GM10248 (cell line): ENCODE measurements around the gene FAR1.

Experiments used
- CTCF ChIA-PET: fragments of 300-600 bp; sonication (Branson Sonifier 250); formaldehyde crosslinking; extraction: SDS; loops from one replicate; lab custom pipeline; 2021; ENCODE audit warnings: antibody characterized with exemption; lab: Yijun Ruan, JAX
- POLR2A ChIA-PET: fragments of 350-650 bp; sonication (Branson Sonifier 250); formaldehyde crosslinking; extraction: SDS; loops from one replicate; lab custom pipeline; 2020; ENCODE audit warnings: antibody characterized with exemption; lab: Yijun Ruan, JAX
- DNase-seq: peaks from one replicate; pipeline ENCODE4 v3.0.0; 2012; ENCODE audit errors: extremely low spot score
- TF ChIP-seq, protein P1 (sequence below): IDR thresholded peaks from 2 replicates; pipeline ENCODE4 v1.5.1; 2012; ENCODE audit warnings: mild to moderate bottlenecking, low read depth; ENCODE audit errors: extremely low read depth, missing control alignments, control extremely low read depth

Gene FAR1

DNA sequence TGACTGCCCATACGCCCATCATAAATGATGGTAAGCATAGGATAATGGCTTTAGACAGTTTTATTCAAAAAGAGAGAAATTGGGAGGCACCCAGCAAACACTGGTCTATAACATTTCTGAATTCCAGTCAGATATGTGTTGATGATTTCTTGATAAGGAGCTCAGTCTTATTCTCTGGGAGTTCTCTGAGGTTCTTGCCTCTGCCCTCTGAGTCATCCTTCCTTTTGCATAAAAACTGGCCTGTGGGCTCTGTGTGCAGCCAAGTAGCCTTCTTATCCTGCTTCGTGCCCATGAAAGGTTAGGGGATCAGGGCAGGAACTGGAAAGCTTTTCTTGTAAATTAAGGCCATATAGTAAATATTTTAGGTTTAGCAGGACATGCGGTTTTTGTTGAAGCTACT is 48.9 kb downstream of the FAR1 start:
- ChIA-PET POLR2A (interaction anchor here (0.6 kb wide), 1 partner anchor 25 kb away, joined by 3 read pairs; no protein-coding TSS in a partner anchor), CTCF (interaction anchor here (1.5 kb wide), 1 partner anchor 11 kb away, joined by 3 read pairs; no protein-coding TSS in a partner anchor)
- TF ChIP-seq, protein P1, sequence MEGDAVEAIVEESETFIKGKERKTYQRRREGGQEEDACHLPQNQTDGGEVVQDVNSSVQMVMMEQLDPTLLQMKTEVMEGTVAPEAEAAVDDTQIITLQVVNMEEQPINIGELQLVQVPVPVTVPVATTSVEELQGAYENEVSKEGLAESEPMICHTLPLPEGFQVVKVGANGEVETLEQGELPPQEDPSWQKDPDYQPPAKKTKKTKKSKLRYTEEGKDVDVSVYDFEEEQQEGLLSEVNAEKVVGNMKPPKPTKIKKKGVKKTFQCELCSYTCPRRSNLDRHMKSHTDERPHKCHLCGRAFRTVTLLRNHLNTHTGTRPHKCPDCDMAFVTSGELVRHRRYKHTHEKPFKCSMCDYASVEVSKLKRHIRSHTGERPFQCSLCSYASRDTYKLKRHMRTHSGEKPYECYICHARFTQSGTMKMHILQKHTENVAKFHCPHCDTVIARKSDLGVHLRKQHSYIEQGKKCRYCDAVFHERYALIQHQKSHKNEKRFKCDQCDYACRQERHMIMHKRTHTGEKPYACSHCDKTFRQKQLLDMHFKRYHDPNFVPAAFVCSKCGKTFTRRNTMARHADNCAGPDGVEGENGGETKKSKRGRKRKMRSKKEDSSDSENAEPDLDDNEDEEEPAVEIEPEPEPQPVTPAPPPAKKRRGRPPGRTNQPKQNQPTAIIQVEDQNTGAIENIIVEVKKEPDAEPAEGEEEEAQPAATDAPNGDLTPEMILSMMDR, result no peak
- no peak for DNase-seq

DNA sequence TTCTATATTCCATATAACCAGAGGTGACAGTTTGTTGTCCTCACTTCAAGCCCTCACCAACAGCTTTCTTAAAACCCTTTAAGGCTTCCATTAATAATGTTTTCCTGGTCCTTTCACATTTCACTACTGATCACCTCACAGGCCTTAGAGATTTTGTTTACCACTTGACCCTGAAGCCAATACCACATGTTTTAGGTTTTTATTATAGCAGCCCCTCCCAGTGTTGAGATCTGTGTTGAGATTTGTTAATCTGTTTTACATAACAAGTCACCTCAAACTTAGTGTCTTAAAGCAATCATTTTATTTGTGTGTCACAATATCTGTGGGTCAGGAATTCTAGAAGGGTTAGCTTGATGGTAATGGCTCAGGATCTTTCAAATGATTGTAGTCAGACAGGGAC is 49.9 kb downstream of the FAR1 start:
- no peak for DNase-seq
- ChIA-PET CTCF (interaction anchor here (1.5 kb wide), 1 partner anchor 12 kb away, joined by 3 read pairs; no protein-coding TSS in a partner anchor), POLR2A (no interaction called here)
- TF ChIP-seq, protein P1, result no peak

DNA sequence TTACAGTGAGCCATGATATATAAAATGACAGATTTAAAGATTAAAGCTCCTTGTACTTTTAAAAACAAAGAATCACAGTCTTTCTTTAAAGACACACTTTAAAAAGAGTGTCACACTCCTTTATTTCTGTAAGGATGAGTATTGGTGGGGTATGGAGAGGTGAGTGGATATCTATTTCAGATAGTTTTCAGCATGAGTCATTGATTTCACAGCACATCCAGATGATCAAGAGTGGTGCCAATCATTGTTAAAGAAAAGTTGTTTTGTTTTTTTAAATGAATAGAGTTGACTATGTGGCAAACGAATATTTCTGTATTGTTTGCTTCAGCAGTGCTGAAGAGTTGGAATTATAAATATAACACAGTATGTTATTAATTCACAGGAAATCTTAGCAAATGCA is 52.5 kb downstream of the FAR1 start:
- DNase-seq, result no peak
- CTCF ChIA-PET, result no interaction called here
- TF ChIP-seq, protein P1, result no peak
- POLR2A ChIA-PET, result no interaction called here

DNA sequence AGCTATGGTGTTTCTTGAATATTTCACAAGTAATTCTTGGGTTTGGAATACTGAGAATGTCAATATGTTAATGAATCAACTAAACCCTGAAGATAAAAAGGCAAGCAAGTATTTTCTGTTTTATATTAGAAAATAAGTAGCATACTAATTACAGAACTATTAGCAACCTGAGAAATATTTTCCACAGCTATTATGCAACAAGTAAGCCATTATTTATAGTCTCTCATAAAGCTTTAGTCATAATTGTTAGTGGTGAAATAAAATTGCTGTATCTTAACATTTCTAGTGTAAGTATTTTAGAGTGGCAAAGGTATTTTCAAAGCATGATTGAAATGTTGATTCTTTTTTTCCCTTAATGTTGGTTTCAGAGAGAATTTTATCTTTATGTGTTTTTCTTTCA is 53.3 kb downstream of the FAR1 start:
- CTCF ChIA-PET, result interaction anchor here (2.1 kb wide), 1 partner anchor 10 kb away, joined by 4 read pairs; no protein-coding TSS in a partner anchor
- DNase-seq, result no peak
- POLR2A ChIA-PET, result no interaction called here
- TF ChIP-seq, protein P1, result no peak

DNA sequence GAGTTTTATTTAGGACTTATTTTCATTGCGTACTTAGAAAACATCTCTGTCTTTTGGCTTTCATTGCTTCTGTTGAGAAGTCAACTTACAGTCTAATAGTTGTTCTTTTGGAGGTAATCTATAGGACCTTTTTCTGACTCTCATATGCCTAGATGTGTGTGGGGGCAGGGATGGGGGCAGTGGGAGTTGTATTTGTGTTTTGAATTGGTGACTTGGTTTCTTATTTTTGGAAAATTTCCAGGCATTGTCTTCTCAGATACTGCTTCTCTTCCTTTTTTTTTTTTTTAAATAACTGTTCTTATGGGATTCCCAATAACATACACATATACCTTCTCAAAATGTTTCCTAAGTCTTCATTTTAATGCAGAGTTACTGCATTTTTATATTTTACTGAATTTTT is 58.0 kb downstream of the FAR1 start:
- POLR2A ChIA-PET, result no interaction called here

DNA sequence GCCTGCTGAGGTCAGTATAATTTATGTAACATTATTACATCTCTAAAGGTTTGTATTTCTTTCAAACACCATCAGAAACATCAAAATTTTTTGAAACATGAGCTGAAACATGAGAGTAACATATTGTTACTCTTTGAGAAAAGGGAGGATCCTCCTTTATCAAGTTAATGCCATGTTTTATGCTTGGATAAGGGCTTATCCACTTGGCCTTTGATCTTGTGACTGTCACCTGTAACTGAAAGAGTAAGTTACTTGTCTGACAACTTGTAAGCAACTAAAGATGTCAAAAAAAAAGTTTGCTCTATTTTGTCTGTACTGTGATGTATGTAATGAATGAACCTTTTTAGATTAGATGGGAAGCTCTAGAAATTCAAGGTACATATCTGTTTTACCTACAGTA is 59.6 kb downstream of the FAR1 start:
- TF ChIP-seq, protein P1, result no peak
- ChIA-PET CTCF (no interaction called here), POLR2A (no interaction called here)
- DNase-seq, result no peak

More for the DNA sequence above, 58.0 kb downstream of the FAR1 start:
- DNase-seq, result no peak
- TF ChIP-seq, protein P1, result no peak
- CTCF ChIA-PET, result no interaction called here
